Raji (cell line): ENCODE measurements around the gene BOD1.

Experiments
- POLR2A ChIP-seq: IDR thresholded peaks from 2 replicates; pipeline ENCODE4 v1.6.1; 2011; ENCODE audit warnings: low read depth, low read length, control low read depth; ENCODE audit not compliant: insufficient read depth

BOD1 gene

DNA sequence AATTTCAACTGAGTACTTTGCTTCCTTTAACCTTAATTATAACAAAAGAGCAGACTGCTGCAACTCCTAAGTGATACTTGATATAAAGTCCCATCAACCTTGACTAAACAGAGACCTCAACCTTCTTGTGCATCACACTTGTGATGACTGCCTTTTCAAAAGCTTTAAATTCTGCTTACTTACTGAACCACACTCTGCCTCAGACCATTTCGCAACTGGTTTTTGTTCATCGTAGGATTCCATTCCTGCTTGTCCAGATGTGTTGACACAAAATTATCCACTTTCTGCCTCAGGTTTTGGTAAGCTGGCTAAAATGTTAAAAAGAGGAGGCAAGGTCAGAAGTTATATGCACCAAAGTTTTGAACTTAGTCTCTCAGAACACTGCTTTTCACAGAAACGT lies 3.5 kb downstream of the BOD1 start:
- TF ChIP-seq POLR2A: no peak

DNA sequence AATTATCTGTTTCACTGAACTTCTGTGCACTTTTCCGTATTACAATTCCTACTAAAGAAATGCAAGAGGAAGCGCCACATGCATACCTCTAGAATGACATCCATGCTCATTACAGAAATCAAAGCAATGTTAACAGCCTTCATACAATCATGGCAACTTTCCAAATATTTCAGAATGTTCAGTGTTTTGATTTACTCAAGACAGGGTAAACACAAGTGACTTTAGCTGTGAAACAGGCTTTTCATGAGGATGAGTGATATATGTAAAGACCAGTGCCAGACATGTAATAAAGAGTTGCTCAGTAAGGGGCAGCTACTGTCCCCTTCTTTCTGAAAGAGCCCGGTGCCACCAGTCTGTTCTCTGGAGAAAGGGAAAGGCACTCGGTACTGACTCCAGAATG lies 4.7 kb downstream of the BOD1 start:
- no peak for TF ChIP-seq POLR2A

DNA sequence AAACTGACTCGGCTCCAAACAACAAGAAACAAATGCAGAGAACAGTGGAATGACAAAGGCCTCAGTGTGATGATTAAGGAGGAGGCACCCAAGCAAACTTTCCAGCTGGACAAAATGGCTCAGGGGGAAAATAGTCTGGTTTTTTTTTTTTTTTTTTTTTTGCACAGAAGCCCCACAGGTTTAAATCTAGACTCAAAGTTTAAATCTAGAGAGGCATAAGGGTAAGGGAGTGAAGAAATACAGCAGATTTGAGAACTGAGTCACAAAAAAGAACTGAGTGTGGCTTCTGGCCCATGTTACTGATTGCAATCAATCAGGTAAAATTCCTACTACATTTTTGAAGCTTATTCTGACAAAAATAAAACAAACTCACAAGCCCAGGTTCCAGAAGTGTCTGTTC lies 12.3 kb downstream of the BOD1 start:
- TF ChIP-seq POLR2A: no peak

GRCh38 chr5:173602423-173602822 lies 14.0 kb downstream of the BOD1 start:
- no peak for TF ChIP-seq POLR2A

DNA sequence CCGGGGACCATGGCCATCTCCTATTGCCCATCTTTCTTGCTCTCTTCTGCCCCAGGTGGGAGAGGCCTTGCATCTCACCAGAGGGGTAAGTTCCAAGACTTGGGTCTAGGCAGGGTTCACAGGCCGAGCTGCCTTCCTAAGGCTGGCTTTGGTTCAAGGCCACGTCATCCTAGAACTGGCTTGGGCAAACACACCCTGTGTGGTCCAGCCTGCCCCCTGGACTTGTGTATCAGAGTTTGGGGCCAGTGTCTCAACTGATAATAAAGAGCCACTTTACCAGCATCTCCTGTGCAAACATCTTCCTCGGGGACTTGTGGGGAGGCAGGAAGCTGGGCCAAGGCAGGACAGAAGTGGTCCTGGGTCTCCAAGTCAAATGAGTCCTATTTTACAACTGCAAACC lies 17.8 kb downstream of the BOD1 start:
- TF ChIP-seq POLR2A: no peak

- no peak for TF ChIP-seq POLR2A
Measured at GRCh38 chr5:173597304-173597703, 19.1 kb downstream of the BOD1 start.

DNA sequence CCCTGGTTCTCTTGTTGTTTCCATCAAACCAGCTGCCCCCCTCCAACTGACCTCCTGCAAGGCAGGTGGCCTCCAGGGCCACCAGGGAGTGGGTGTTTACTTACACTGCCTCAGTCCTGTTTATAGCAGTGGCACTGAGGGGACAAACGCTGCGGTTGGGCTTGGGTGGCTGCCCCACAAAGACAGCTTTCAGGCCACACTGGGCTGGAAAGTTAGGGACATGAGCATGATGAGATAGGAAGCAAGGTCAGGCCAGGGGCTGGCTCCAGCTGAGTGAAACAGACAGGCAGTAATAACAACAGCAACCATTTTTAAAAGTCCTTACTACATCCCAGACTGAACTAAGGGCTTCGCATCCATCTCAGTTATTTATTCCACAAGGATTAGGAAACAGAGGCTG lies 20.6 kb downstream of the BOD1 start:
- no peak for TF ChIP-seq POLR2A

- no peak for TF ChIP-seq POLR2A
Measured at GRCh38 chr5:173594061-173594460, 22.4 kb downstream of the BOD1 start.

DNA sequence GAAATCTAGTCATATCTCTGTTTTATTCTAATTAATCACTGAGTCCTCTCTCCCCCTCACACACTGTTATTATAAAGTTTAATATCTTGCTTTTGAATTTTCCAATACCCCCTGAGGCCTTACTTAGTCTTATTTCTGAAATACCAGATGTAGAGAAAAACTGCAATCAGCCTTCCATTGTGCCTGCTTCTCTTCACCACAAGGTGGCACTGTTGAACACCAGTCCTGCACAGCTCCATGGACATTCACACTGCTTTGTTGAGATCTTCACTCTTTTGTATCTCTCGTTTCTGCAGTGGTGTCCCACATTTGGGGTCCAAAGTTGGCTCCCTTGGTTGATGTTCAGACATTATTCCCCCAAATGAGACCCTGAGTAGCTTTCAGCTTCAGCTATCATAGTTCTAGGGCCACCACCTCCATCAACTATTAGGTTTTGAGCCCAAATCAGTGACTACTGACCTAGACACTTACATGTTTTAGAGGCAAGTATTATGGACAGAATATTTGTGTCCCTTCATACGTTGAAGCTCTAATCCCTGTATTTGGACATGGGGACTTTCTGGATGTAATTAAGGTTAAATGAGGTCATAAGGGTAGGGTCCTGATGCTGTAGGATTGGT lies 24.3 kb downstream of the BOD1 start:
- no peak for TF ChIP-seq POLR2A

DNA sequence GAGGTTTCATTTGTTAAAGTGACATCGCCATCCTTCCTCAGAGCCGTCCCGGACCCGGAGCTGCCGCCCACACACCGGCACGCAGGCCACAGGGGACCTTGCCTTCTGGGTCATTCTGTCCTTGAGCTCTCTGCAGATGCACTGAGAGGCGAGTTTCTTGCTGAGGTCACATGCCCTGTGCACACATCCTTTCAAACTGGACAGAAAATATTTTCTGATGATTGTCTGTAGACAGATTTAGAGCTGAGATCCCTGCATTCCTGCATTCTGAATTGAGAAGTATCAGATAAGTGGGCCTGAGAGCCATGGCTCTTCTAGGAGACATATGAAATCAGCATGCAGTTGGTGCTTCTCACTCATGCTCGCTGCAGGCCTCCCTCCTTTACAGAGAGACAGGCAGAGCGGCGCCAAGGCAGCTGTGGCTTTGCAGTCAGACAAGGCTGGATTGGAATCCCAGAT lies 25.4 kb downstream of the BOD1 start:
- TF ChIP-seq POLR2A: no peak

DNA sequence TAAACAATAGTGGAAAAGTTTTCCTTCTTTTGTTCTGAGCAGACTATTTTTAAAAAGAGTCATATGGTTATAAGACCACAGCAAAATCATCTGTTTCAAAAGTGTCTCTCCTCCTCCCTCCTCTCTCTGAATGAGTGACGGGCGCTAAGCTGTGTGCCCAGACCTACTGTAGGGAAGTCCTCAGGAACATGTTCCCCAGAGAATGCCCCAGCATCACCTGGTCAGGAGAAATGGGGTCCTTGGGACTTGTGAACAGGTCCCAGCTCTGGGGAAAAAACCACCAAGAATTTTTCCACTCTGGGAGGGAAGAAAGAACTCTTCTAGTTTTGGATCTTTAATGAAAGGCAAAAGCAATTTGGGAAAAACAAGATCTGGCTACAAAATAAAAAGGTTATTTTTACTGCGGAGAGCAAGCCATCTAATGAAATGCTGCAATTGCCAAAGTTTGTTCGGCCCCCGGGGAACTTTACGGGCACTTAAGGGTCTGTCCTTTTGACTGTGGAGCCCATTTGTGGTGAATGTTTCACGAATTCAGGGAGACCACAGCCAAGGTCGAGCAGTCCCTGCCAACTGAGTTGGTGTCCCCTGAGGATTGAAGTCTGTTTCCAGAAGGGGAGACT lies 25.9 kb downstream of the BOD1 start:
- TF ChIP-seq POLR2A: no peak

DNA sequence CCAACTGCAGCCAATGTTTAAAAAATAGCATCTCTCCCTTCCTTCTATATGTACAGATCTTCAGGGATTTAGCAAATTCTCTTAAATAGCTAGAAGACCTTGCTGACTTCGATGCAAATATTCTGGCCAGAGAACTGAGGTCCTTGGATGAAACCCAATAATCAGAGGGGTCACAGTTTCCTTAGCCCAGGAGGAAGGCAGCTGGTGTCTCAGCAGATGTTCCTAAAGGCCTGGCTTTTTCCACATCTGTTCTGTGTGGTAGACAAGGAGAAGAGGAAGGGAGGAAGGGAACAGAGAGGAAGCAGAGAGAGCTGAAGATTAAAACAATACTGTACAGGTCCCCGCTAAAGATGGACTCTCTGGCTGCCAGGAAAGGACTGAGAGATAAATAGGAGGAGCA lies 33.1 kb downstream of the BOD1 start:
- TF ChIP-seq POLR2A: no peak

DNA sequence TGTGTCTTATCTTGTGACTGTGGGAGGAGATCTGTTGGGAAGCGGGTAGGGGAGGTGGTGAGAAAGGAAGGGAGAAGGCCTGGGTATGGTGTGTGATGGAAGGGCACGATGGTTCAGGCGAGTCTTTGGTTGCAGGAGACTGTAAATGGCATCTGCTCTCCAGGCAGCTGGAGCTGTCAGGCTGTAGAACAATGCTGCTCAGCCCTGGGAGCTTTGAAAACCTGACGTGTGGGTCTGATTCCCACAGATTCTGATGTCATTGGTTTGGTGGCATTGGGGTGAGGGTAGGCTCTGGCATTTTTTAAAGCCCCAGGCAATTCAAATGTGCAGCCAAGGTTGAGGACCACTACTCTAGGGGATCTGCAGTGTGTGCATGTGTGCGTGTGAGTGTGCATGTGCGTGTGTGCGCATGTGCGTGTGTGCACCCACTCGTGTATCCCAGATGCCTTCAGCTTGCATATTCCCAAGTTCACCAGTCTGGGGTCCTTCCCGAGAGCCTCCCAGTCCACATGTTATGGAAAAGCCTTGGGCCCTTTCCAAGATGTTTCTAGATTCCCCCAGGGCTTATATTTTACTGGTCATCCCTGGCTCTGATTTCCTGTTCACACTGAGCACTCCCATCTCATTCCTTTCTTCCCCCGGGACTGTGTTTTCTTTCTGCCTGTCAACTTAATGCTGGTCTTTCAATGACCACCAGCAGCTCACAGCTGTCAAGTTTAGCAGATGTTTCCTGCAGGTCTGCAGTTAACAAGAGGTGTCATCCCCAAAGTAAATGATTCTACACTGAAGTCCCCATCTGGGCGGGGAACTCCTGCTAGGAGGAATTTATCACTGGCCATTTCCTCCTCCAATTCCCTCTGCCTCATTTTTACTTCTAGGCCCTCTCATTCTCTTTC lies 34.0 kb downstream of the BOD1 start:
- TF ChIP-seq POLR2A: no peak

DNA sequence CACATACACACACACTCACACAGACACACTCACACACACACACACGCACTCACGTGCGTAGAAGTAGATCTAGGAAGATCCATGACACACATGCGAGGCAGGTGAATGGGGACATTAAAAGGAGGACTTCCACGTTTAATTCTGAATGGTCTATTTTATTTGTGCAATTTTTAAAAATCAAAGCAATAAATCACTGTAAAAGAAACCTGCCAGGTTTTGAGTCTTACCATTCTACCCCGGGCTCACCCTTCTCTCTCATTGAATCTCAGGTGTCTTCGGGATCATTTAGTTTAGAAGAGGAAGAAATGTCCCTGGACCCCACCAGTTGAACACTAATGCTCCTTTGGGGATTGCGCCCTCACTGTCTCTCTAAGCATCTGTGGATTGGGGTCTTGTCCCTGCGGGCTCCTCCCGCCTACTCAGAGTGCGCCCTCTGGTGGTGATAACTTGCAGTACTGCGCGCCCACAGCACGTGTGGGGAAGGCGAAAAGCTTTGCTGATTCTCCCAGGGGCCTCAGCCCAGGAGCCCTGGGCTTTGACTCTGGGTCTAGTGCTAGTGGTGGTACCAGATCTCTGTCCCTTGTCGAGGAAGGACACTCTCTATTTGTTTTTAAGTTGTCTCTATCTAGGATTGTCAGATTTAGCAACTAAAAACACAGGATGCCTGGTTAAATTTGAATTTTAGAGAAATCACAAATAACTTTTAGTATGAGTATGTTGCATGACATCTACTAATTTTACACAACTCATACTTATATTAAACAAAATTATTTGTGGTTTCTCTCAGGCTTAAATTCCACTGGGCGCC lies 34.8 kb downstream of the BOD1 start:
- TF ChIP-seq POLR2A: no peak

DNA sequence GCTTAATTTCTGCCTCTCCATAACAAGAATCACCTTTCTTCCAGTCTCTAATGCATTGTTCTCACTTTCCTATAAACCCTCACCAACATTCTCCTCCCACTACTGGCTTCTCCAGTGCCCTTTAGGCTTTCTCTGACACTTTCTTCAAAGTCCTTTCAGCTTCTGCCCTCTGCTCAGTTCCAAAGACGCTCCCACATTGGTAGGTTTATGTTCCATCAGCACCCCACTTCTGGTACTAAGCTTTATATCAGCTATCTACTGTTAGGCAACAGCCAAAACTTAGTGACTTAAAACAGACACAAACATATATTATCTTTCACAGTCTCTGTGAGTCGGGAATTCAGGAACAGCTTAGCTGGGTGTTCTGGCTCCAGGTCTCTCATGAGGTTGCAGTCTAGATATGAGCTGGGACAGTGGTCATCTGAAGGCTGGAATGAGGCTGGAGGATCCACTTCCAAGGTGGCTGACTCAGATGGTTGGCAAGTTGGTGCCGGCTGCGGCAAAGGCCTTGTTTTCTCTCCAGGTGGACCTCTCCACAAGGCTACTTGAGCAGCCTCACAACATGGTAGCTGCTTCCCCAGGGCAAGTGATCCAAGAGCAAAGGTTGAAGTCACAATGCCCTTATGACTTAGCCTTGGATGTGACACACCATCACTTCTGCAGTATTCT lies 37.4 kb downstream of the BOD1 start:
- TF ChIP-seq POLR2A: no peak

- TF ChIP-seq POLR2A: no peak
Measured at GRCh38 chr5:173577817-173578216, 38.6 kb downstream of the BOD1 start.
